HG03159 (cell line): ENCODE measurements around the gene LRRTM2.

Experiments used
- ATAC-seq: cut with Tn5 transposase; IDR thresholded peaks from one replicate; pipeline ENCODE4 v1.9.1; 2021; ENCODE audit warnings: mild to moderate bottlenecking, moderate library complexity; ENCODE audit not compliant: unreplicated experiment

LRRTM2 gene

DNA sequence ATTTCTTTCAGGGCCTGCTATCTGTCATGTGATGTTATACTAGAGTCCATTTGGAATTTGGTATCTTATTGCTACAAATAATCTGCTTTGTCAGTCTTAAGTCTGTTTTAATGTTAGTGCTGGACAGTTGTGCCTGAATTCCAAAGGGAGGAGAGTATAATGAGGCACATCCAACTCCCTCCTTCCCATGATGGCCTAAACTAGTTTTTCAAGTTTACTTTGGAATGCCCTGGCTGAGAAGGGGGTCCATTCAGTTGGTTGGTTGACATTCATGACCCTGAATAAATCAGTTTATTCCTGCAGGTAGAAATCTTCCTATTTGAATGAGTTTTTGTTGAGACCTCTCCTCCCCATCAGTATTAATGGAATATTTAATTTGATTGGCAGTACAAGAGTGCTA is 9.4 kb upstream of the LRRTM2 start:
- ATAC-seq, result no peak

- no peak for ATAC-seq
Measured at GRCh38 chr5:138884094-138884493, 9.0 kb upstream of the LRRTM2 start.

DNA sequence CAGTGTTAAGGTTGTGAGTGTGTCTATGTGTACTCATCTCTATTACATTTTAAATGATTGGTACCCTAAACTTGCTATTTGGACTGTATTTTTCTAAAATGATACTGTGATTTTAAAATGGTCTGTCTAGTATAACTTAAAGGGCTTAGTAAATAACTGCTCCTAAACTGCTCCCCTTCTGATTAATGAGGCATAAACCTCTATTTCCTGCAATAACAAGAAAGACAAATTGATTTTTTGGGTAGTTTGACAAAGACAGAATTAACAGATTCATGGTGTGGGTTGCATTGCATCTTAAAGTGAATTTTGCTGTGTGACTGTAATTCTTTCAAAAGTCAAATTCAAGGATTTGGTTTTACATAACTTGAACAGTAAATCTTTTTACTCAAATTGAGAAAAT is 8.1 kb upstream of the LRRTM2 start:
- ATAC-seq, result no peak

GRCh38 chr5:138878437-138879235 is 3.5 kb upstream of the LRRTM2 start:
- no peak for ATAC-seq

- no peak for ATAC-seq
Measured at GRCh38 chr5:138876811-138877210, 1.7 kb upstream of the LRRTM2 start.

DNA sequence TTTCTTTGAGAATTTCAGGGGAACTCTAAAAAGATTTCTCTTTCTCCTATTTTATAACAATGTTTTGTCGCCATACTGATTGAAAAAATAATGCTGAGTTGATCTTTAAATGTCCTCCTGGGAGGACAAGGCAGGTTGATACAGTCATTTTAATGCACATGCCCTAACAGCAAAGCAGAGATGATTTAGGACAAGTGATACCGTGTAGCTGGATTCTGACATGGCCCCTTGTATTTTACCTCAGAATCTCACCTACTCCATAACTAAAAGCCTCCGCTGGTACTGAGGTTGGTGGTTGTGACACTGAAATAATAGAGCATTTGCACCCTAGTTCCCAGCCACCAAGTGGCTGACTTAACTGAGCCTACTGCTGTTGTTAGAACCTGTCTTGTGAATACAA is 811 bp upstream of the LRRTM2 start:
- ATAC-seq, result no peak

- no peak for ATAC-seq
Measured at GRCh38 chr5:138875552-138875875, 379 bp upstream of the LRRTM2 start.

DNA sequence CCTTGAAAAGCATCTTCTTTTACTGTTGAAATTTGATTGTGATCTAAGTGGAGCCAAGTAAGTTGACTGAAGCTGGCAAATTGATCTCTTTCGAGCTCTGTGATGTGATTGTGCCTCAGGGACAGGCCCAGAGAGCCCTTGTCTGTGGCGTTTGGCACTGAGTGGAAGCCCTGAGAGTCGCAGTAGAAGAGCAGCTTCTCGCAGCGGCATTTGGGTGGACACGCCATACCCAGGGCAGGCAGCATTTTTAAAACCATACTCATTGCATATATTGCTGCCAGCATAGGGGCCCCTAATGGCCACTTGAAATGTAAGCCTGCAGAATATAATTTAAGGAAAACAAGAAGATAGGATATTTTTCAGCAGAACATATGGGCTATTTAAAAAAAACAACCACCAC is 894 bp downstream of the LRRTM2 start:
- ATAC-seq, result no peak

DNA sequence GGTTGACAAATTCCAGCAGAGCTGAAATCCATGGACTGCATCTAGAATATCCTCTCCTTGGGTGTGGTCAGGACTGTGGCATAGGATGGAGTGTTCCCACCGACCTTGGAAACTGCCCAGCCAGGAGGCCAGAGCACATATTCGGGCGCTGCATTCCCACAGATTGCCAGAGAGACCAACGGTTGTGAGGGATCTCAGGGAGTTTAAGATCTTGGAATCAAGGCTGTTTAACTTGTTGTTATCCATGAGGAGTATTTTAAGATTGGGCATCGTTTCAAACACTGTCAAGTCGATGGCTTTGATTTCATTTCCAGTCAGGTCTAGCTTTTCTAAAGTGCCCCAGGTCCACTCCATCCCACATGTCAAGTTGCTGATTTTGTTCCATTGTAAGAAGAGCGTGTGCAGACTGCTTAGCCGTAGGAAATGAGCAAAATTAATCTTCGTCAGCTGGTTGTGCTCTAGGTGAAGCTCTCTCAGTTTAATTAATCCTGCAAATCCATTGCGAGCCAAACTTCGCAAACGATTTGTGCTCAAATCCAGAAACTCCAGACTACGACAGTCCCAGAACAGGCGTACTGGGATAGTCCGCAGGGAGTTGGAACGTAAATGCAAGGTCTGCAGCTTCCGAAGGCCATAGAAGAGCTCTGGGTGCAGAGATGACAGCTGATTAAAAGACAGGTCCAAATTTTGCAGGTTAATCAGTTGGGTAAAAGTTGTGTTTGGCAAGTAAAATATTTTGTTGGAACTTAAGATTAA is 1.5 kb downstream of the LRRTM2 start:
- ATAC-seq, result no peak

DNA sequence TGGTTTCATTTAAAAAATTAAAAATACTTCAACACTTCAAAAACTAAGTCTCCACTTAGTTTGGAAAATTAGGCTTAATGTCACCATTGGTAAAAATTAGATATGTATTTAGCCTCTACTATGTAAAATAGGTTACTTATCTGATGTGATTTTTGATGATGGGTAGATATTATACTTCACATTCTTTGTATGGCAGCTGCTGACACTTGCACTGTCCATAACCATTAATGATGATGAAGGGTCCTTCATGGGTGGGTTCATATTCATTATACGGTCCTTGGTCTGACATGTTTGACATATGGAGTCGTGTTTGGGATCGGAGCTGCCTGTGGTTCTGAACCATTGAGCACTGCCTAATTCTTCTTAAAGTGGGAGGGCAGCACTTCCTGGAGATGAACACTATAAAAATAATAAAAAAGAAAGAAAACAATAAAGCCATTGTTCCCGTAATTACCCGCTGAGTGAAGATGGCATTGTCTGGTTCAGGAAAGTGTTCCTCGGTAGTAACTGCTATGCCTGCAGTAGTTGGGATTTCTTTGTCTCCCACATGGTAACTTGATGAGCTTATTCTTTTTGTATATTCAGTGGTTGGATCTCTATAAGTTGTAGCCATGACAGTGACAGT is 2.2 kb downstream of the LRRTM2 start:
- ATAC-seq, result no peak

DNA sequence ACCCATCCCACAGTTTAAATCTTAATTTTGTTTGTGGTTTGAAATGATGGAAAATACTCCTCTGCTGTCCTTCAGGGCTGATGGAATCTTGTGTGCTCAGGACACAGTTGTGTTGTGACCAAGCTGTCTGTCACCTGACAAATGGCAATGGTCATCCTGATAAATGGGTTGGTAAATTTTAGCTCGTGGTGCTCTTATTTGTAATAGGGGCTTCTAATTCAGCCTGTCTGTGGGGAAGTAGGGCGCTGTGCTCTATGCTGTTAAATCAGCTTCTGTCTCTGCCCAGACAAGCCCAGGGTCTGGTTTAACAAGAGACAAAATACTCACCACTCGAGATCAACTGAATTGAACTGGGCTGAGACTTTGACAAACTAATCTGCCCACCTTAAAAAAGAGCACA is 4.5 kb downstream of the LRRTM2 start:
- ATAC-seq, result no peak

DNA sequence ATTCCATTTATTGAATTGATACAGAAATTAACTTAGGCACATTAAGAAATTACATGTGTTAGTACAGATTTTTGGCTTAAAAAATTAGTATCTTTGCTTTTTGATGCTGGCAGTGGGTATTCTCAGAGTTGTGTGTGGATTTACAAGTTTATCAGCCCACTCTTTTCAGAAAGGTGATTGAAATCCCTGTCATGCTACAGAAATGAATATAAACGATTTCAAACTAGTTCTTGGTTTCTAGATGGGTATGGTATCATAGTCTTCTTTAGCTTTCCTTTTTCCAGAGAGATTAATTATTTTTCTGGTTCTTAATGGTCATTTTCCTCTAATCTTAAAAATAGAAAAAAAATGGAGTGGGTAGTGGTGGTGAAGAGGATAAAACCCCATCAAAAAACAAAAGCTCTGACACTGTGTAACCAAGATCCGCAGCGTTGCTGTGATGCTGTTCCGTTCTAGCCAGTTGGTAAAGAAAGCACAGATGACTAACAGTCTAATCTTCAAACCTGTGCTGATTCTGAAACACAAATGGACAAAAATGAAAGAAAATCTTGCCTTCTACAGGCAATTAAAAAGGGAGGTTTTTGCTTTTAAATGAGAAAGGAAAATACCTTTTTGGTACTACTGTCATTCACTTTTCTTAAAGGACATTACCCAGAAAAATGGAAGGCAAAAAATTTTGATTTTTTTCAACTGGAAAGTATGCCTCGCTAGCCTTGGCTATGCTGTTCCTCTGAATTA is 5.2 kb downstream of the LRRTM2 start:
- ATAC-seq, result no peak

DNA sequence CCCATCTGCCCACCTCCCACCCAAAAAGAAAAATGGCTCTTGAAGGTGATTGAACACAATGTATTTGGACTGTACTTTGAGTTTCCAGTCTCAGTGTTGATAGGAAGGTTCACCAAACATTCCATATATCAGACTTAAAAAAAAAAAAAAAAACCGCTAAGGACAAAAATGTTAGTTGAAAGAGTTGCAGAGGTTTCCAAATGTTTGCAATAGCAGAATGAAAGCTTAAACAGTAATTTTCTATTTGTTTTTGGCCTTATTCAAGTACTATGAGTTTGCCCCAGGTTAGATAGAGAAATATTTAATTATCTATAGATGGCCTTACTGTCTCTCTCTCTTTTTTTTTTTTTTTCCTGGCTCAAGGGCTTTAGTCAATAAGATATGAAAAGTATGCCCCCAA is 6.1 kb downstream of the LRRTM2 start:
- no peak for ATAC-seq

DNA sequence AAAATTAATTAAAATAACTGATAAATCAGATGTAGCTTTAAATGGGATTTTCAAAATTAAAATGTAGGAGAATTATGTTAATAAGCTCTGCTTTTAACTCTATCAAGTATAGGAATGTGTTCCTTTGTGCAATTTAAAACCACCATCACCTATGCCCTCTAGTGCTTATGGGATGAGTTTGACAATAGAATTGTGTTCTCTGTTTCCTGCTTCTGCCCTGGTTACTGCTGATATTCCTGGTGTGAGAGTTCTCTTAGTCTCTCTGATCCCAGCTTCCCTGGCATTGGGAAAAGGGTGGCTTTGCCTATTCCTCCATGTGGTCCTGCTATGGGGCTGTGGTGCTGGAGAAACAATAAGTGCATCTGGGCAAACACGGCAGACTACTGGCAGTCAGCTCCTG is 8.1 kb downstream of the LRRTM2 start:
- ATAC-seq, result no peak

DNA sequence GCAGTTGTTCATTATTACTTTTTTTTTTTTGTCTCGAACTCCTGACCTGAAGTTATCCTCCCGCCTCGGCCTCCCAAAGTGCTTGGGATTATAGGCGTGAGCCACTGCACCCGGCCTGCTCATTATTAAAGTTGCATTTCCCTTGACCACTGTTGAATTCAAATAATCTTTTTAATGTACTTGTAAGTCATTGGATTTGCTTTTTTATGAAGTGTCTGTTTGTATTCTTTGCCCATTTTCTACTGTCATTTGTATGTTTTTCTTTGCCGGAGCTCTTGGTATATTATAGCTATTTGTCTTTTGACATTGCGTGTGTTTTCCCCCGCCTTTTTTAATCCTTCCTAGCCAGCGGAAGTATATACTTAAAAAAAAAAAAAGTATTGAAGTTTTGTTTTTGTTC is 22.0 kb downstream of the LRRTM2 start:
- no peak for ATAC-seq

DNA sequence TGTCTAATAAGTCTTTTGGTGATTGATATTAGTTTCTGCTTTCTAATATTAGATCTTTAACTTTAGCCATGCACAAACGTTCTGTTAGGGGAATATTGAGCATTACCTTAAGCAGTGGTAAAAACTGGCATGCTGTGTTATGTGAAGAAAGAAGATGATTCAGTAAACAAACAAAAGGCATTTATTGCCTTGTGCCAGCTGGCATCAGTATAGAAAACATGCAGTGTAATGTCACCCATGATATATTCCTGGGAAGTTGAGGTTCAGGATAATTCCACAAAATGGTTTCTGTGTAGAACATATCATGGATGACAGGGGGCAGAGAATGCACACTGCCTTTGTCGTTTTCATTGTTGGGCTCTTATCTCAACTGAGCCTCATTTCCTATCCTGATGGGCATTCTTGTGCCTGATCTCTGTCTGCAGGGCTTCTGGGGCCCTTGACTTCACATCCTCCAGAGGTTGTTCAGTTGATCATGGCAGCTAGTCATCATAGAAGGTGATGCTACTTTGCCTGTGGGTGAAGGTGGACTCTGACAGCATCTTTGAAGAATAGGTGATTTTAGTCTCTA is 24.2 kb downstream of the LRRTM2 start:
- ATAC-seq, result no peak

DNA sequence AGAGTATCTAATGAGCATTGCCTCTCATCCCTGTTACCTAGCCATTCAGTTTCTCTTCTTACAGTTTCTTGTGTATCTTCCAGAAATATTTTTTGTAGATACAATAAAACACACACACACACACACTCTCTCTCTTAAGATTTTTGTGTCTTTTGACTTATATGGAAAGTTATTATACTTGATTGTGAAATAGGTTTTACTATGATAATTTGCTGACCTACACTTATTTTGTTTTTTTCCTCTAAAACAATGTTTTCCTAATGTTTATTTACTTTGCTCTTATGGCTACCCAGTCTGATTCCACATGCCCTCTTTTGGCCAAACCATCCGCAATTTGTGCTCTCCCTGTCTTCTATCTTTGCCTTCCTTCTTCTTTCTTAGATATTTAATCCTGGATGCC is 25.3 kb downstream of the LRRTM2 start:
- no peak for ATAC-seq

GRCh38 chr5:138849439-138849838 is 25.7 kb downstream of the LRRTM2 start:
- ATAC-seq, result no peak

DNA sequence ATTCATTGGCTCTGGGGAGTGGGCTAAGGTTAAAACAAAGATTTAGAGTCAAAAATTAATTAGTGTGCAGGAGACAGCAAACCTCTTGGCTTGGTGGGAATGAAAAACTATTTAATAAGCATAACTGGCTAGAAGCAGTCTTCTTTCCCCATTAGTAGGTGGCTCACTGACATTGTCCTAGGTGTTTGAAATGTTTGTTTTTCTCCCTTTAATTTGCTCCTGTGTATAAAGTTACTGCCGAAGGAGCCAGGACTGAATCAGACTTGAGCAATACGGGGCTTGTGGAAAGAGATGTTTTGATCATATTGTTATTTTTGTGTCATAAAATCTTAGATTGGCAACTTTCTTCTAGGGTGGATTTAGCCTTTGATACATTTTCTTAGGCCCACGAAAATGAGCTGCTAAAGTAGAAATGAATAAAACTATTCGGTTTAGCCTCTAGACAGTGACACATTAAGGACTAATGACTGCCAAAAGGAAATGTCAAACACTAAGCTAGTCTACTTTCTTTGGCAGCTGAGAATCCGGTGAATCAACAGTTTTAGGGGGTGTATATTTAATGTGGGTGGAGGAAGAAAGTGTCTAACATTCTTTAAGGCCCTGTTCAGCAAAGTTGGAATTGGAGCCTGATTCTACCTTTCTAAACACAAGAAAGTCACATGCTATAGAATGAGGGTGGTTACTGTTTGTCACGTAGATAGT is 30.2 kb downstream of the LRRTM2 start:
- ATAC-seq, result no peak

- ATAC-seq, result no peak
Measured at GRCh38 chr5:138844125-138844461, 31.0 kb downstream of the LRRTM2 start.
